Kasumi-1 (cell line): Measurements from ENCODE around the gene CFAP126.
"Not testable (repeated sequence)": the region's sequence is repeated elsewhere in the genome, so short reads cannot be mapped to it uniquely, and the experiment has no call there.

Source experiments
- DNase-seq, 2 experiments: peaks; one replicate each; lab custom pipeline; 2025; lab: John Stamatoyannopoulos, UW

CFAP126 gene, protein sequence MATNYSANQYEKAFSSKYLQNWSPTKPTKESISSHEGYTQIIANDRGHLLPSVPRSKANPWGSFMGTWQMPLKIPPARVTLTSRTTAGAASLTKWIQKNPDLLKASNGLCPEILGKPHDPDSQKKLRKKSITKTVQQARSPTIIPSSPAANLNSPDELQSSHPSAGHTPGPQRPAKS

DNA sequence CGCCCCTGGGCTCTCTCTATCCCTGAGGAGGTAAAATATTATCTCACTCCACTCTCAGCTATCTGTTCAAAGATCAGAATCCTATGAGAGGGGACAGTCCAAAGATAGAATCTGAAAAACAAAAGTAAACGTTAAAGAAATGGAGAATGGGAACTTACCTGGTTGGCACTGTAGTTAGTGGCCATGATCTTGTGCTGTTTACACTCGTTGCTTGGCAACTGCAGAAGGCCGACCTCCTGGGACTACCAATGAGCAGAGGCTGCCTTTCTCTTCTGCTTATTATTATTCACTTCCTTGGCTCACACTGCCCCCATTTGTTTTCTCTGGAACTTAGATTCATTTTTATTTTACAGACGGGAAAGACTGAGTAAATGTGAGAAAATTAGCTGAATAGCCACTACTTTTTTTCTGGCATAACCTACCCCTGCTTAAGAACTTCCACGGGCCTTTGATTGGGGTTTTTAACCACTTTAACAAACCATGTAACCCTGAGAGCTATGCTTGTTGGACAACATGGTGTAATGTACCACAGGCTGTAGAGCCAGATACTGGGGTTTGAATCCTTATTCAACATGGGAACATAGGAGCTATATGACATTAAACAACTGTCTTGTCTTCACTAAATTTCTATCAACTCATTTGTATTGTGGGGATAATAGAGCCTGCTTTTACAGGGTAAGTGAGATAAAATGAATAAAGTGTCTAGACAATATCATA is at the start of gene CFAP126:
CFAP126 (minus strand) TSS at position 193 of the 717 bp plus-strand sequence; CDS start at position 185, 8 bp downstream.
- DNase-seq, result peak; percentile 84 to 86

DNA sequence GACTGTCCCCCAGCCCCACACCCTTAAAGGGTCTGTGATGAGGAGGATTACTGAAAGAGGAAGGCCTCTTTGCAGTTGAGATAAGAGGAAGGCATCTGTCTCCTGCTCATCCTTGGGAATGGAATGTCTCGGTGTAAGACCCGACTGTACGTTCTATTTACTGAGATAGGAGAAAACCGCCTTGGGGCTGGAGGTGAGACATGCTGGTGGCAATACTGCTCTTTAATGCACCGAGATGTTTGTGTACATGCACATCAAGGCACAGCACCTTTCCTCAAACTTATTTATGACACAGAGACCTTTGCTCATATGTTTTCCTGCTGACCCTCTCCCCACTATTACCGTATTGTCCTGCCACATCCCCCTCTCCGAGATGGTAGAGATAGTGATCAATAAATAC is 45.4 kb upstream of the CFAP126 start:
- not testable (repeated sequence) for DNase-seq

DNA sequence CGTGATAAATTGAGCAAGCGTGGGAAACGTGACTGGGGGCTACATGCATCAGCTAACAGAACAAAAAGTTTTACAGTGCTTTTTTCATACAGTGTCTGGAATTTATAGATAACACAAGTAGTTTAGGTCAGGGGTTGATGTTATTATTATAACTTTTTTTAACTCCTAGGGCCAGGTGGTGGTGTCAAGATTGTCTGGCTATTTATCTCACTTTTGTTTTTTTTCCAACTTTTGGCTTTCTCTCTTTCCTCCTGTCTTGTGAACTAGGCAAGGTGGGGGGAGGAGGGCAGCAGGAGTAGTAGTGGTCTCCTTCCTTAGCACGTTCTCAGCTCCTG is 42.9 kb upstream of the CFAP126 start:
- not testable (repeated sequence) for DNase-seq

DNA sequence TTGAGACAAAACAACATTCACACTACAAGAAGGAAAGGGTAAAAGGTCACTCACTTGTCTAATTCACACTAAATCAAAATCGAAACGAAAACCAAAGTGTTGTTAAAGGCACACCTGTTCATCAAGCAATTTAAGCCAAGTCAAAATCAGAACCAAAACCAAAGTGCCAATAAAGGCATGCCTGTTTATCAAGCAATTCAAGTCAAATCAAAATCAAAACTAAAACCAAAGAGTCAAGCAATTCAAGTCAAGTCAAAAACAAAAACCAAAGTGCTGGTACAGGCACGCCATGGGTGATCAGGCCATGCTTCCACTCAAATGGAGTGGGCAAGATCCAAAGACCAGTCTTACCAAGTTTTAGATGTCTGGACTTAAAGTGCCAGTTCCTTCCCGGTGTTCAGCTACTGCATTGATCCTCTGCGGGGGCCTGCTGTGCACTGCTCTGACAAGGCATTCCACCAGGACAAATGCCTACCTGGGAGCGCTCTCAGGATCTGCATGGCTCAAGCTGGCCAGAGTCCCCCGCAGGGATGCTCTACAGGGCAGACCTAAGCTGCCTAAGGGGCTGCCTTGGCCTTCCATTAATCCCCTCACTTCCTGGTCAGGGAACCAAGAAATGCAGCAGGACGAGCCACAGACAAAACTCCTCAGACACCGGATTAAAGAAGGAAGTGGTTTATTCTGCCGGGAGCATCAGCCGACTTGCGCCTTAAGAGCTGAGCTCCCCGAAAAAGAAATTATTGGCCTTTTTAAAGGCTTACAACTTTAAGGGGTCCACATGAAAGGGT is 42.4 kb upstream of the CFAP126 start:
- DNase-seq, result peak; percentile 31 to 34

DNA sequence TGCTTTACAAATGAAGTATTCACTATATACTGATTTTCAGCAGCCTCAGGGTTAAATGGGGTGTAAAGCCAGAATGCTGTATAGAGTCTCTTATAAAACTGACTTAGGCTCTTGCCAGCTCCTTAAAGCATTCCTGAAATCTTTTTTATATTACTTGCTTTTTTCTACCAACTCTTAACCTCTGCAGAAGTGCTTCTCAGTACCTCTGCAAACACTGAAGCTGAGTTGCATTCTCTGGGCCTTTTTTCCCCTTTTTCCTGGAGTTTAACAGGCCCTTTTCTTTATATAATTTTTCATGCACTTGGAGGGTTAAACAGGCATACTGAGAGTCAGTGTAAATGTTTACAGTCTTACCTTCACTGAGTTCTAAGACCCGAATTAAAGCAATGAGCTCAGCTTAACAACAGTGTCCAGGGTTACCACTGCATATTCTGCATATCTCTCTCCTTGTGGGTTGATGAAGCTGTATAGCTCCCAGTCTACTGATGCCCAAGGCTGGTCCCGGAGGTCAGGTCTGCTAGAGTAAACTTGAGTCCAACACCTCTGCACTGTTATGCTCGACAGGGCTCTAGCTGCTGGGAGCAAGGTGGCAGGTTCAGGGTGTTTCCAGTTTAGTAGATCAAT is 40.9 kb upstream of the CFAP126 start:
- no peak for DNase-seq

DNA sequence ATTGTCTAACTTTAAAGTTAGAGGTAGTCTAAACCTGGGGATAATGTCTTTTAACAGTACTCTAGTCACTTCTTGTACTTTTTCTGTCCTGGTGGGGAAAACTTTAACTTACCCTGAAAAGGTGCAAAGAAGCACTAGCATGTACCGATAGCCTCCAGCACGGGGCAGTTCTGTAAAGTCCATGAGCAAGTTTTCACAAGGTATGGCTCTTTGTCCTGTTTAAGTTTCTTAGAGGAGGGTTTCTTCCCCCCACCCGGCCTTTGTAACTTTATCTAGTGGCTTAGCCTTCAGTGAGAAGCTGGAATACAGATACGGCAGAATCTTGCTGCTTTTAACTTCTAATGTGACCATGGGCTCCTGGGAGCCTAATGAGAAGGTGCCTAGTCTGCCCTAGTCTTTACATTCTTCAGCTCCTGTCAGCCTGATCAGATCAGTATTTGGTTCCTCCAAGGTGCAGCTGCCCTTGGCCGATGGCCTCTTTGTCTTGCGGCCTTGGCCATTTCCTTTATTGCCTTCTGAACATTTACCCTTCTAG is 39.8 kb upstream of the CFAP126 start:
- DNase-seq, result no peak

DNA sequence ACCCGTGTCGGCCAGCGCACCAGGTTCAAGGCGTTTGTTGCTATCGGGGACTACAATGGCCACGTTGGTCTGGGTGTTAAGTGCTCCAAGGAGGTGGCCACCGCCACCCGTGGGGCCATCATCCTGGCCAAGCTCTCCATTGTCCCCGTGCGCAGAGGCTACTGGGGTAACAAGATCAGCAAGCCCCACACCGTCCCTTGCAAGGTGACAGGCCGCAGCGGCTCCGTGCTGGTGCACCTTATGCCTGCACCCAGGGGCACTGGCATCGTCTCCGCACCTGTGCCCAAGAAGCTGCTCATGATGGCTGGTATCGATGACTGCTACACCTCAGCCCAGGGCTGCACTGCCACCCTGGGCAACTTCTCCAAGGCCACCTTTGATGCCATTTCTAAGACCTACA is 38.9 kb upstream of the CFAP126 start:
- DNase-seq, result not testable (repeated sequence)

DNA sequence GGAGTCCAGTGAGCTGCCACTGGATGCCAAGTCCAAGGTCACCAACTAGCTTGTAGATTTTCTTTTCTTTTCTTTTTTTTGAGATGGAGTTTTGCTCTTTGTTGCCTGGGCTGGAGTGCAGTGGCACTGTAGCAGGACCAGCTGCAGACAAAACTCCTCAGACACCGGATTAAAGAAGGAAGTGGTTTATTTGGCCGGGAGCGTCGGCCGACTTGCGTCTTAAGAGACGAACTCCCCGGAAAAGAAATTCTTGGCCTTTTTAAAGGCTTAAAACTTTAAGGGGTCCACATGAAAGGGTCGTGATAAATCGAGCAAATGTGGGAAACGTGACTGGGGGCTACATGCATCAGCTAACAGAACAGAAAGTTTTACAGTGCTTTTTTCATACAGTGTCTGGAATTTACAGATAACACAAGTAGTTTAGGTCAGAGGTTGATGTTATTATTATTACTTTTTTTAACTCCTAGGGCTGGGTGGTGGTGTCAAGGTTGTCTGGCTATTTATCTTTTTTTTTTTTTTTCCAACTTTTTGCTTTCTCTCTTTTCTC is 36.4 kb upstream of the CFAP126 start:
- peak; percentile 48 to 59 for DNase-seq

DNA sequence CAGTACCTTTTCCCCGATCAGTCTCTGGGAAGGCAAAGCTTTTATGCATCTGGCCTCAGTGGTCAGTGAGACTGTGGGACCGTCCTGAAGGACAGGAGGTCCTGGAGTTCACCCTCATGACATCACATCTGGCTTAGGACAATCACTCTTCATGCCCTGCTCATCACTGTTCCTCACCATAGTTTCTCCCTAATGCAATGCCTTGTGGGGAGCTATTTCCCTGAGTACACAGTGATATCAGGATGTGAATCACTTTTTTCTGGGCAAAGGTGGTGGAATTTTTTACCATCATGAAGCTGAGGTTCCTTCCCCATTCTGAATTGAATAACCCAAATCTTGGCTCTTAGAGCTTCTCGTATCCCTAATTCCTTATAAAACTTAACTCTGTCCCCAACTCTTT is 34.8 kb upstream of the CFAP126 start:
- DNase-seq, result no peak

DNA sequence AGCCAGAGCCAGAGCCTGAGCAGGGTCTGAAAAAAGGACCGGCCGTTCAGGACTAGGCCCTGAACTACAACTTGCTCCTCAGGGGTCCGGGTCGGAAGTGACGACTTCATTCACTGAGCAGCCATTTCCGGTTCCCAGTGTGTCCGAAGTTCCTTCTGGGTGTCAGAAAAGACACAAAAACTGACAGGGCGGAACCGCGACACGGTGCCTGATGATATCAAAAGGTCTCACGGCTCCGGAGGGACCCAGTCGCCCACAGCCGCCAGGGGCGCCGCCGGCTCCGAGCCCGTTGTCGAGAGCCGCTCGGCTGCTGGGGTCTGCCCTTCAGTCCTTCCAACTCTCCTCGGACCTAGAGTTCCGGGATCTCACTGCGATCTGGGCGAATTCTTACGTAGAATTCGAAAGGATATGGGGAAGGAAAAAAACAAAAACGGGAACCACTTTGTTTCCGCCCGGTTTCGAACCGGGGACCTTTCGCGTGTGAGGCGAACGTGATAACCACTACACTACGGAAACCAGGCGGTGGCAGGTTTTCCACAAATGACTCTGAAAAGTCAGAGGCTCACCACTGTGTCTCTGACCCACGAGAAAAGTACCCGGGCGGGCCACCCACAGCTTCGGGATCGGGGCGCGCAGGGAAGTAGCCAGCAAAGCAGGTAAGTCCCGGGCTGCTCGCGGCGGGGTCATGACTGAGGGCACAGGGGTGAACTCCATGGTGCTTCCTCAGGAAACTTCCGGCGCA is 31.8 kb upstream of the CFAP126 start:
- peak; percentile 92 to 93 for DNase-seq

DNA sequence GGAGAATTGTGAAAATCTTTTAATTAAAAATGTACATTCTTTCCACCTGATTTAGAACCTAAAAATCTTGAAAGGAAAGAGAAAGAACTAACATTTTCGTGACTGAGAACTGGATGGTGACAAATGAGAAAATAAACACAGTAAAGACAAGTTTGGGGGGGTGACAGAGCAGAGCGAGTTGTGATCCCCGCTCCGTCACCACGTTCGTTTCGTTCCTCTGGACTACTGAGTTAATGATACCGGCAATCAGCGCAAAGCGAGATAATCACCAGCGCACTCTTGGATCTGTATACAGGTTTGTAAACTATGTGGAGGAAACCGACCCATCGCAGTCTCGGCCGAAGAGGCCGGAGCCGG is 31.2 kb upstream of the CFAP126 start:
- DNase-seq, result peak in 1 of 2 experiments; percentile 78

DNA sequence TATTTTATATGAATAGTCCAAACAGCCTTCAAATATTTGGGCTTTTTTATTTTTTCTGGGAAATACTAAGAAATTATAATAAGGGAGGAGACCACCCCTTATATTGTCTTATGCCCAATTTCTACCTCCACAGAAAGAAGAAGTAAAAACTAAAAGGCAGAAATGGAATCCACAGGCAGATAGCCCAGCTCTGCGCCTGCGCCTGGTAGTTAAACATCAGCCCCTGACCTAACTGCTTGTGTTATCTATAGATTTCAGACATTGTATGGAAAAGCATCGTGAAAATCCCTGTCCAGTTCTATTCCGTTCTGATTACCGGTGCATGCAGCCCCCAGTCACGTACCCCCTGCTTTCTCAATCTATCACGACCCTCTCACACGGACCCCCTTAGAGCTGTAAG is 29.4 kb upstream of the CFAP126 start:
- DNase-seq, result not testable (repeated sequence)

DNA sequence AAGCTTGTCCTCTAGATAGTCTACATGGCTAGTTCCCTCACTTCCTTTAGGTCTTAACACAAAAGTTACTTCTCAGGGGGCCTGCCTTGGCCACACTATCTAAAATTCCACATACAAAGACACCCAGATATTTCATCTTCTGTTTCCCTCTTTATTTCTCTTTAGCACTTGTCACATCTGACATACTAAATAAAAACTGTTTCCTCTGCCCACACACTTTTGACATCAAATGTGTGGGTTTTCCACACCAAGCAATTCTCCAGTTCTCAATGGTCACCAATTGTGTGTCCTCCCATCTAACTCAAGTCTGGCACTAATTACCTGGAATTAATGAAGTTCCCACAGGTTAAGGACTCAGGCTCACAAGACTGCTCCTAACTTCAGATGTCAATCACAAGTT is 25.5 kb upstream of the CFAP126 start:
- no peak for DNase-seq

DNA sequence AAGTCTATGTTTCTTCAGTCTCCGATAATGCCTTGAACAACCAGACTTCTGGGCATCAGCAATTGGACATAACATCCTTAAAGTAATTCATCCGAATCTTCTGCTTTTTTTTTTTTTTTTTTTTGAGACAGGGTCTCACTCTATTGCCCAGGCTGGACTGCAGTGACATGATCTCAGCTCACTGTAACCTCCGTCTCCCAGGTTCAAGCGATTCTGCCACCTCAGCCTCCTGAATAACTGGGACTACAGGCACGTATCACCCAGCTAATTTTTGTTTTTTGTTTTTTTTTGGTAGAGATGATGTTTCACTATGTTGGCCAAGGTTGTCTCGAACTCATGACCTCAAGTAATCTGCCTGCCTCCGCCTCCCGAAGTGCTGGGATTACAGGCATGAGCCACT is 23.9 kb upstream of the CFAP126 start:
- DNase-seq, result no peak

DNA sequence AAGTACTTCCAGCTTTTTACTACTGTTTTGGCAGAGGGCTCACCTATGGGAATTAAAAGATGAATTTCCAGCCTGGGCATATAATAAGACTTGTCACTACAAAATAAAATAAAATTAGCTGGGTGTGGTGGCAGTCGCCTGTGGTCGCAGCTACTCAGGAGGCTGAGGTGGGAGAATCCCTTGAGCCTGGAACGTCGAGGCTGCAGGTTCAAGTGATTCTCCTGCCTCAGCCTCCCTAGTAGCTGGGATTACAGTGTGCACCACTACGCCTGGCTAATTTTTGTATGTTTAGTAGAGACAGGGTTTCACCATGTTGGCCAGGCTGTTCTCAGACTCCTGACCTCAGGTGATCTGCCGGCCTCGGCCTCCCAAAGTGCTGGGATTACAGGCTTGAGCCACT is 23.5 kb upstream of the CFAP126 start:
- DNase-seq, result not testable (repeated sequence)

DNA sequence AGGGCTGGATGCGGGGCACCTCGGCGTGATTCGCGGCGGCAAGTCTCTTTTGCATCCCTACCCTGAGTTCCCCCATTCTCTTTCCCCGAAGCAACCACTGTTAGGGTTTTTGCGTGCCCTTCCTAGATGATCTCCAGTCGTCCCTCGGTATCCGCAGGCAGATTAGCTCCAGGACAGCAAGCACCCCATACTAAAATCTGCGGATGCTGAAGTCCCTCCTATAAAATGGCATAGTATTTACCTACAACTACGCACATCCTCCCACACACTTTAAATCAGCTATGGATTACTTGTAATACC is 22.8 kb upstream of the CFAP126 start:
- DNase-seq, result peak in 1 of 2 experiments; percentile 27

DNA sequence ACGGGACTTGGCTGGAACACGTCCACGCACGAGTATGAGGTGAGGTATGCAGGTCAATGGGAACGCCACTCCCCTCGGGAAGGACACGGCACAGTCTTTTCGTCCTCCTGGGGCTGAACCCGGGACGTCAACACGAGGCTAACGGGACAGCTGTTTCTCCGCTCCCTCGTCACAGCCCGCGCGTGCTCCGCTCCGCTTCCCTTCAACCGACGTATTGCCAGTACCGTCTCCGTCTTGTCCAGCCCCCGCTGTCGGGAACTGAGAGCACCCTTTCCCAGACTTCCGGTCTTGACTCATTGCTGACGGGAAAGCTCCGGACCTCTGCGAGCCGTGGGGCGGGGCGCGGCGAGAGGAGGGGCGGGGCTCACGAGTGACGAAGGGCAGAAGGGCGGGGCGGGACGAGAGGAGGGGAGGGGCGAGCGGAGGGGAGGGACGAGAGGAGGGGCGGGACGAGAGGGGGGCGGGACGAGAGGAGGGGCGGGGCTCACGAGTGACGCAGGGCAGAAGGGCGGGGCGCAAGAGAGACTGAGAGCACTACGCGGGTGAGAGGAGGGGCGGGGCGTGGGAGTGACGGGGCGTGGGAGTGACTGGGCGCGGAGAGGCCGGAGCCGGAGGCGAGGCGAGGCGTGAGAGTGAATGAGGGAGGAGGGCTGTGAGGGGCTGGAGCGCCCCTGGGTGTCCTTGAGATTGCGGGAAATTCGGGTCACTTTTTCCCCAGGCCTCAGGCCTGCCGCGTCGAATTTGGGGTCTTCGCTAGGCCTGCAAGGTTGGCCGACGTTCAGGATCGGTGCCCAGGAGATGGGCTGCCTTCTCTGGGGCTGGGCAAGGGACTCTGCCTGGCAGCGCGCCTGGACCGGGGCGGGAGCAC is 22.2 kb upstream of the CFAP126 start:
- DNase-seq, result peak; percentile 92 to 96

DNA sequence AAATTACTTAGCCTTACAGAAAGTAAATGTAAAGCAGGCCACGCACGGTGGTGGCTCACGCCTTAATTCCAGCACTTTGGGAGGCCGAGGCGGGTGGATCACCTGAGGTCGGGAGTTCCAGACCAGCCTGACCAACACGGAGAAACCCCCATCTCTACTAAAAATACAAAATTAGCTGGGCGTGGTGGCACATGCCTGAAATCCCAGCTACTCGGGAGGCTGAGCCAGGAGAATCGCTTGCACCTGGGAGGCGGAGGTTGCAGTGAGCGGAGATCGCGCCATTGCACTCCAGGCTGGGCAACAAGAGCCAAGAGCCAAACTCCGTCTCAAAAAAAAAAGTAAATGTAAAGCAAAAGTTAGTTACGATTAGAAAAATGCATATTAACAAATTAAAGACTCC is 21.5 kb upstream of the CFAP126 start:
- DNase-seq, result not testable (repeated sequence)

DNA sequence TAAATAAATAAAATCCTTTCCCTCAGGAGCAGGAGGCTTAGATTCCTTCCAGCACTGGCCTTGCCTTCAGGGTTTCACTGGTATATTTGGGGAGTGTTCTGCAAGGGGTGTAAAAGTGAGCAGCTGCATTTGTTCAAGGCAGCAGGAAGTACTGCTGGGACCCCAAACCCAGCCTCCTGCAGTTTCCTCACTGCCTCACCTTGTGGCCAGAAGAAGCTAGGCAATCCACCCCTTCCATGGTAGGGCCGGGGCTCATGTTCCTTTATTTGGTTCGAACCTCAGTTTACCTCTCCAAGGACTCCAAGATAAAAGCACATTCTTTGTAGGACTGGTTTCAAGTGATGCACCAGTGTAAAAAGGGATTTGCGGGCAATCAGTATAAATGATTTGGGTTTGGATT is 21.0 kb upstream of the CFAP126 start:
- no peak for DNase-seq

DNA sequence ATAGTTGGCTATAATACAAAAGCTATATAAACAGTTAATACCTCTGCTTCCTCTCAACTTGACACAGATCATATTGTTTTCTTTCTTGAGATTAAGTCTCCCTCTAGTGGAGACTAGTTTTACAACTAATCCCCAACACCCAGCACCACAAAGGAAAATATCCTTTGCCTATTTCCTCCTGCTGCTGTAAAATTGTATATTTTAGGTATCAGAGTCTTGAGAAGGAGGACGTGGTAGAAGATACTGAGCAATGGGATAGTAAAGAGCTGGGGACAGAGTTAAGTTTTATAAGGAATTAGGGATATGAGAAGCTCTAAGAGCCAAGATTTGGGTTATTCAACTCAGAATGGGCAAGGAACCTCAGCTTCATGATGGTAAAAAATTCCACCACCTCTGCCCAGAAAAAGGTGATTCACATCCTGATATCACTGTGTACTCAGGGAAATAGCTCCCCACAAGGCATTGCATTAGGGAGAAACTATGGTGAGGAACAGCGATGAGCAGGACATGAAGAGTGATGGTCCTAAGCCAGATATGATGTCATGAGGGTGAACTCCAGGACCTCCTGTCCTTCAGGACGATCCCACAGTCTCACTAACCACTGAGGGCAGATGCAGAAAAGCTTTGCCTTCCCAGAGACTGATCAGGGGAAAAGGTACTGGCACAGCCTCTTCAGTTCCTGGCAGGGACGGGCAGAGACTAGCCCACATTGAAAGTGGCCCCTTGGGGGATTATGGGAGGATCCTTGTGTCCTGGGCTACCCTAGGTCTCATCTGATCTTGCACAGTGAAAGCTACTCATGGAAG is 14.7 kb upstream of the CFAP126 start:
- DNase-seq, result peak; percentile 82 to 85
